ENCODE measurements around the gene SHROOM4.

Gene SHROOM4

DNA sequence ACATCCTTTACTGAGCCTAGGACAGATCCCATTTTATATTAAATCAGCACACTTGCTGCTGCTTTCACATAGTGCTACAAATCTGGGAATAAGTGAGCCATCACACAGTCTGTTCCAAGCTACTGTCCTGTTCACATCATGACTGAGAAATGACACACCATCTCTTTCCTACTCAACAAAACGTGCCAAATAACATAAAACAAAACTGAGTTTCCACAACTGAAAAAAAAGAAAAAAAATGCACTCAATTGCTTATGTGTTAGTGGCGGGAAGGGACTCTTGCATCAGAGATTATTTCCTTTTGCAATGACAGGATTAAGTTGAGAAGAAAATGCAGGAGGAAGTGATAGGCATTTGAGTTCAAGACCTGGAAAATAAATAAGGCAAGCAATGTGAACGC, 109.0 kb downstream of the SHROOM4 start:
- no peak for DNase-seq (ENCODE audit: low read depth)

- DNase-seq (ENCODE audit: low read depth) = no peak
Observed at GRCh38 chrX:50704360-50704759, 109.6 kb downstream of the SHROOM4 start.

DNA sequence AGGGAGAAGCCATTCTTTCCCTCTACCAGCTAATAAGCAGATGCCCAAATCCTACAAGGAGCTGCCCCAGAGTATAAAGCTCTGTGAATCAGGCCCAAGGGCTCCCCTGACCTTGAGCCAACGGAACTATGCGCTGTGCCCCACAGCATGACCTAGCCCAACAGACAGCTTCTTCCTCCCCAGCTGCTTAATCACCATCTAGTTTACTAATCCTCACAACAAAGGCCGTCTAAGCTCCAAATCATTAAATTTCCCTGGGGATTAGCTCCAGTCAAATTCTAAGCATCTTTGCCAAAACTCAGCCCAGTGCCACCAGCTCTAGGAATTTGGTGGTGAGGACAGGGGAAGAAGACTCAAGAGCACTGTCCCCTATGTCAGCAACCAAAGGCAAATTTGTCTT, 113.1 kb downstream of the SHROOM4 start:
- DNase-seq (ENCODE audit: low read depth) = no peak

GRCh38 chrX:50698944-50699343, 115.0 kb downstream of the SHROOM4 start:
- DNase-seq (ENCODE audit: low read depth) = no peak

GRCh38 chrX:50697691-50698090, 116.3 kb downstream of the SHROOM4 start:
- no peak for DNase-seq (ENCODE audit: low read depth)

- no peak for DNase-seq (ENCODE audit: low read depth)
Observed at GRCh38 chrX:50691820-50692219, 122.2 kb downstream of the SHROOM4 start.

DNA sequence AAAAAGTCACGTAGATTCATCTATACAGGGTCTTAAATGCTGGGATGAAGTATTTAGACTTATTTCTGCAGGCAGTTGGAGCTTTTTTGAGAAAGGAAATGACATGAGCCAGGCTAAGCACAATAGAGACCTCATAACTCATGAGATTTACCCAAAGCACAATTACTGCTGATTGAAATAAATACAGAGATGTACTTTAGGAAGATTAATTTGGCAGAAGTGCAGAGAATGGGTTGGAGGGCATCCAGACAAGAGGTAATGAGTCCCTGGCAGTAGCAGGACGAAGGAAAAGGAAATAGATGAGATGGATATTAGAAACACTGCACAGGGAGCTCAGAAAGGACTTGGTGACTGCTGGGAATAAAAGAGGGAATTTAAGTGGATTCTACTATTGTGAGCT, 129.1 kb downstream of the SHROOM4 start:
- no peak for DNase-seq (ENCODE audit: low read depth)

- DNase-seq (ENCODE audit: low read depth) = no peak
Observed at GRCh38 chrX:50680990-50681389, 133.0 kb downstream of the SHROOM4 start.

GRCh38 chrX:50677789-50678188, 136.2 kb downstream of the SHROOM4 start:
- DNase-seq (ENCODE audit: low read depth) = no peak

GRCh38 chrX:50671661-50672060, 142.3 kb downstream of the SHROOM4 start:
- no peak for DNase-seq (ENCODE audit: low read depth)

GRCh38 chrX:50668860-50669259, 145.1 kb downstream of the SHROOM4 start:
- no peak for DNase-seq (ENCODE audit: low read depth)

GRCh38 chrX:50648156-50648555, 165.8 kb downstream of the SHROOM4 start:
- DNase-seq (ENCODE audit: low read depth) = no peak

DNA sequence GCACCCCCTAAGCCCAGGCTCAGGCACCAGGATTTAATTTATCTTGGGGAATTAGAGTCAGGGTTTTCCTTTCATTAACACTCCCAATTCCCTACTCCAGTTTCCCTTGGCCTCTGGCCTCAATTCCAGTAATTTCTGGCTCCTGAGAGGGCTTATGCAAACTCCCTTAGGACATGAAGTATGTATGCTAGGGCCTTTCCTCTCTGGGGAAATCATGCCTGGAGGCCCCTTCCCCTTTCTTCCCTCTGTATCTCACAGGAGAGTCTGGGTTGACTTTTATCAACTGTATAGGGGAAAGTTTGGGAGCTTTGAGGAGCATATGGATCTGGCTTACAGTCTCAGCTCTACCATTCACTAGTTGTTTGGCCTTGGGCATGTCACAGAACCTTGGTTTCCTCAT, 169.5 kb downstream of the SHROOM4 start:
- no peak for DNase-seq (ENCODE audit: low read depth)

DNA sequence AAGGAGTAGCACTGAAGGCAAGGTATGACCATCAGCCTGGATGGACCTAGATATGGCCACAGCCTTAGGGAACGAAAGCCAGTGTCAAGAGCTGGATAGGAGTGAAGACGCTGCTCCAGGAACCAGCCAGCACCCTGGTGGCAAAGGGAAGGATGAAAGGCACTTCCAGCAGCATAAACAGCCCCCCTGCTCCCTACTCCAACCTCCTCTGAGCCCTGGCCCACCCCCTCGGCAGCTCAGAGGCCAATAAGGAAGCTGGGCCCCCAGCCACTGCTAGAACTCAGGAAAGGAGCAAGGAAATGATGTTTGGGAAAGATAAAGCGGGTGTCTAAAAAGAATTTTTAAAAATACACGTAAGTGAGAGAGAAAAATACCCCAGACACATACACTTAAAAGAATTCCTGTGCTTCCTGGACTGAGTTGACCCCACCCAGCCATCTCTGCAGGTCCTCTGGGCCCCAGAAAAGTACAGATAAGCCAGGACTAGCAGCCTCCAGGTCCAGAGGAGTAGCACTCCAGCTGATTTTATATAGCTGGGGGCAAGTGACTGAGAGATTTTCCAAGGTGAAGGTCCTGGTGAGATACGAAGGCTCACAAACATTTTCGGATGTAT, 170.4 kb downstream of the SHROOM4 start:
- no peak for DNase-seq (ENCODE audit: low read depth)

DNA sequence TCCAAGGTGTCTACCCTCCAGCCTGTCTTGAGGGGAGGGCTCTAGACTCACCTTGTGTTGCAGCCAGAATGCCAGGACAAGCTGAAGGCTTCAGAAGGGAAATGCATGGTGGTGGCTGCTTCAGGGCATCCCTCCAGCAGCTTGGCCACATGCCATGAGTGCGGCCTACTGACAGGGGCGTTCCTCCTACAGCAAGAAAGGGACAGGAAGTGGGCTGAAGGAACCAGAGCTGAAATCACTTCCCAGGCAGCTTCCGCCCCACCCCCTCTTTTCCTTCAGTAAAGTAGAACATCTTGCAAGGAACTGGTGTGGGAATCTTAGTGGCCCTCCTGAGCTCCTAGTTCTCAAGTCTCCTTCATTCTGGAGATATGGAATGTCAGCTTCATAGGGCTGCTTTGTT, 175.9 kb downstream of the SHROOM4 start:
- DNase-seq (ENCODE audit: low read depth) = no peak

DNA sequence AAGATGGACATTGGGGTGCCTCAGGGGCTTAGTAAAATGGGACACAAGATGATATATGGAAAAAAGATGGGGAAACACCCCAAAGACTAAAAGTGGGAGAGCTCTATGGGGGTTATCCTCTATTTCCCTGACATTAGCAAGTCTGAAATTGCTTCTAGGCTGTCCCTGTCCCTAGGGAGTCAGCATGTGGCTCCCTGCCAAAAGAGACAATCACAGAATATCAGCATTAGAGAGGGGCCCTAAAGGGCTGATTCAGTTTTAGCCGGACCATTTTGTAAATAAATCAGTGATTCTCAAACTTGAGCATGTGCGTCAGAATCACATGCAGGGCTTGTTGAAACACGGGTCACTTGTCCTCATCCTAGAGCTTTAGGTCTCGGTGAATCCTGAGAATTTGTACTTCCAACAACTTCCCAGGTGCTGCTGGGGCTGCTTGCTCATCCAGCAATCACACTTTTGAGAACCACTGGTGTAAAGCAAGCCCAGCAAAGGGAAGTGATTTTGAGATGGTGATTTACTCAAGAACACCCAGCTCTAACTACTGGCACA, 178.1 kb downstream of the SHROOM4 start:
- DNase-seq (ENCODE audit: low read depth) = no peak

GRCh38 chrX:50635162-50635561, 178.8 kb downstream of the SHROOM4 start:
- DNase-seq (ENCODE audit: low read depth) = no peak

DNA sequence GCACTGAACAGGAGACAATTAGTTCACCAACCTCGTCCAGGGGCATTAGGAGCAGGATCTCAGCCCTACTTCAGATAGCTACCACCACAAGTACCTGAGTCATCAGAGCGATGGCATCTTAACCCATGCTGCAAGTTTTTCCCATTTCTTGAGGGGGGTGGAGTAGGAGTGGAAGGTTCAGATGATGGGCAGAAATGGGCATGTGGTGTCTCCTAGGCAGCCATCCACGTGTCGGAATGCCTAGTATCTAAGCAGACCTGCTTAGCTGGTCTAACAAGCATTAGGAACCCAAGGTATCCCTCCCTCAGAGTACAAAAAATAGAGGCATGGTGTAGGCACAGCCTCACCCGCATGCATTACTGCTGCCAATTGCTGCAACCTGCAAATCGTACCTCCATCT, 184.2 kb downstream of the SHROOM4 start:
- DNase-seq (ENCODE audit: low read depth) = no peak

DNA sequence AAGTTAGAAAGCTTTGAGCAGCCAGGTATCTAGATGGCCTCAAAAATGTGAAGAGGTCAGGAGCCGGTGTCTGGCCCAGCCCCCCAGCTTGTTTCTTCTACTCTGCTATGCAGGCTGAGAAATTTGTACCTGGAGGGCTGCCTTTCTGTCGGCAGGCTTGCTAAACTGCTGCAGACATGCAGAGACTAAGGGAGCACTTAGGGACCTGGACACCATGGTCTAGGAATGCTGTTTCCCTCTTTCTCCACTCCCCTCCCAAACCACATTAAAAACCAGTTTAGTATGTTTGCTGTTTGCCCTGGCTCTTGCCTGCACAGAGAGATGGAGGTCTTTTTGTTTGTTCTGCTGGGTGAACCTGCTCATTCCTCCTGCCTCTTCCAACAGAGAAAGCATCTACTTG, 186.3 kb downstream of the SHROOM4 start:
- no peak for DNase-seq (ENCODE audit: low read depth)

- no peak for DNase-seq (ENCODE audit: low read depth)
Observed at GRCh38 chrX:50626432-50626831, 187.6 kb downstream of the SHROOM4 start.

DNA sequence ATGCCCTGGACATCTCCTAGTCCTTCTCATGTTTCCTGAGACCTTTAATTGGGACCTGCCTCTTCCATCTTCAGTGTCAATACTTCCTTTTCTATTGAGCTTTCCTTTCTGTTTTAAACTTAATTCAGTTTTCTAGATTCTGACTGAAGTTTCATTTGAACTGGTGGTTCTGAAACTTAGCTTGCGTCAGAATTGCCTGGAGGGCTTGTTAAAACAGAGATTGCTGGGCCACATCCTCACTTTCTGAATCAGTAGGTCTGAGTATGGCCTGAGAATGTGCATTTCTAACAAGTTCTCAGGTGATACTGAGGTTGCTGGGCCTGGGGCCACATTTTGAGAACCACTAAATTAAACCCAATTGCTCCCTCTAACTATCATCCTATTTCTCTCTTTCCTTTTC, 191.2 kb downstream of the SHROOM4 start:
- no peak for DNase-seq (ENCODE audit: low read depth)

DNA sequence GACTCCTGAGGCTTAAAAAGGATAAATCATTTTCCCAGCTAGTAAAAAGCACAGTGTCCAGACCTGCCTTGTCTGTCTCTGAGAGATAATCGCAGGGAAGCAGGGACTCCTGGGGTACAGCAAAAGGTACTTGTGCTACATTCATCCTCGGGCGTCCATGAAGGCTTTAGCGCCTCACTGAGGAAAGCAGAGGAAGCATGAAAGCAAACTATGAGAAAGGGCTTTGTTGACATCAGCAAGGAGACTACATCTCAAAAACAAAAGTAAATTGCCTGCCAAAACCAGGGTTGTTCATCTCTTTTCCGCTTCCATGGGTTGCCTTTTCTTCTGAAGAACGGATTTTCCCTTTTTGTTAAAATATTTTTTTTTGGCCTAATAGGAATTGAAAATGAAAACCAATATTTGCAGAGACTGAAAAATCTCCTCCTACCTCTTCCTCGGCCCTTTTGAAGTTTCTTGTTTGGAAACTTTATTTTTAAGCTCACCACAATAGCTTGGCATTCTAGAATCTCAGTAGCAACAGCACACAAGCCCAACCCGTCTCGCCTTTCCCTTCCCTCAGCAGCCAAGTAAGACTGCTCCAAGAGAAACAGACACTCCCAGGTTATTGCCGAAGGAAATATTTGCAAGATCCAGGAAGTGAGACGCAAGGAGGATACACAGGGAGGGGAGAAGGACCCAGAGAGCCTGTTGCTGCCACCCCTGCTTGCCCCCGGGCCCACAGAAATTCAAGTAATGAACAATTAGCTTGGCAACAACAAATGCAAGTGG, 195.0 kb downstream of the SHROOM4 start:
- DNase-seq (ENCODE audit: low read depth) = no peak

DNA sequence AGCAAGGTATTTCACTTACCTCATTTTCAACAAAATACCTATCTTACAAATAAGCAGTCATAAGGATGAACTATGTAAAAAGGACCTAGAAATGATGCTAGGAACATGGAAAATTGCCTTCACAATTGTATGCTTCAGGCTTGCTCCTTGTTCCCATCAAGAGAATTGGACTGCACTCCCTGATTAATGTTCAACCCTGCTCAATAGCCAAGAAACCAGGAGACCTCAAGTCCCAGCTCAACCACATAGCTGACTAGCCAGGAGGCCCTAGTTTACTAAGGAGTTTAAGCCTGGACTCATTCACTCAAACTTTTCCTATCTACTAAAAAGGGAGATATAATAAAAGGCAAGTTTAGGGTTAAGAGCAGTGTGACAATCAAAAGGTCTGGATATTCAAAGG, 196.8 kb downstream of the SHROOM4 start:
- DNase-seq (ENCODE audit: low read depth) = no peak
